ENCODE results near the gene CD40.

DNA sequence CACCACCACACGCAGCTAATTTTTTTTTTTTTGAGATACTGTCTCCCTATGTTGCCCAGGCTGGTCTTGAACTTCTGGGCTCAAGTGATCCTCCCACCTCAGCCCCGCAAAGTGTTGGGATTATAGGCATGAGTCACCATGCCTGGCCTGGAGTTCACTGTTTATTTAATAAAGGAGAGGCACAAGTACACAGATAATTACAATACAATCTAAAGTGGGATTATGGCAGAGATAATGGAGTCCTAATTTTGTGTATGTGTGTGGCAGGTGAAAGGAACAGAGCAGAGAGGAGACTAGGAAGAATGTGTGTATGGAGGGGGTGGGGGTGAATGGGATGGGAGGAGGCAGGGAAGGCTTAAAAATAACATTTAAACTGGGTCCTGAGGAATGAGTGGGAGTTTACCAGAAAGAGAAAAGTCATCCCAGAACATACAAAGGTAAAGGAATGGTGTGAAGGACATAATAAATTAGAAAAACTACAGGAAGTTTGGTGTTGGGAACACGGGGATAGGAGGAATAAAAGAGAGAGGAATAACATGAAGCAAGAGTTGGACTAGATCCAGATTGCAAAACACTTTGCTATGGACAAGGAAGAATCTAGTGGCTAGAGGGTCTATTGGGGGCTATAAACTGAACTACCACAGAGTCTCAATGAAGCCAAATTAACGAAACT, 32.8 kb upstream of the CD40 start:
- TF ChIP-seq CTCF (conservative IDR thresholded peaks at IDR 0.05 in 1 of 2, IDR thresholded peaks at IDR 0.05 in 1 of 2; ENCODE audit: low read depth in 1 of 2, low read length in 2 of 2): no peak
- no peak for TF ChIP-seq EZH2 (IDR thresholded peaks at IDR 0.05; ENCODE audit: low read length, missing control alignments)
